ENCODE results near the gene TYMS. TPM values are rescaled to one million over a fixed set of nuclear protein-coding genes. Genes with fewer than 3 reads are reported as not detected.

TYMS gene
- total RNA-seq, 1 experiment from 2014 or later = 140 TPM

DNA sequence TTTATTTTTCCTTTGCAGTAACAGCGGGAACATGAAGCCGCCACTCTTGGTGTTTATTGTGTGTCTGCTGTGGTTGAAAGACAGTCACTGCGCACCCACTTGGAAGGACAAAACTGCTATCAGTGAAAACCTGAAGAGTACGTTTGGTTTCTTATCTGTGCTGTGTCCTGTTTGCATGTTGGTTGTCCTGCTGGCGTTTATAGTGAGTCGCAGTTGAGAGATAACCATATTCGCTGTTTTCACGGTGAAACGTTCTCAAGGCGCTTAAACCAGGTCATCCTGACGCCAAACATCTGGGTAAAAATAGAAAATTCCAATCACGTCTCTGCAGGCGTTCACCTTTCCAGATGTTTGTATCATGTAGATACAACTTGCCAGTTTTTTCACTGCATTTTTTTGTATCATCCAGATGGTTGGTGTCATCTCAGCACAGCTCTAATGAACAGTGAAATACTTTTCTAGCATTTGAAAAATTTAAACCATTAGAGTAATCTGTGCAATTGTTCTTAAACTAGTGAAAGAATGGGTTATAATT is 39.4 kb upstream of the TYMS start:
- Histone ChIP-seq H3K18ac (ENCODE audit: insufficient read length, low read depth, low read length) (no peak overlapping the region), H3K4me2 (ENCODE audit: insufficient read depth, insufficient read length, low read length) (no peak overlapping the region), H2BK5ac (ENCODE audit: insufficient read length, low read length) (no peak overlapping the region), H3K27ac (ENCODE audit: insufficient read length, low read depth, low read length) (no peak overlapping the region), H4K20me1 (ENCODE audit: control insufficient read depth, insufficient read depth, insufficient read length) (no peaks in the 10 kb centered on the region), H2AK5ac (ENCODE audit: insufficient read length, low read length) (no peak overlapping the region), H3K9me3 (ENCODE audit: control insufficient read depth, low read depth, low read length) (no peaks in the 10 kb centered on the region), H2BK12ac (ENCODE audit: insufficient read length, low read depth, low read length) (no peak overlapping the region), H3K14ac (ENCODE audit: insufficient read depth, low read length) (no peak overlapping the region), H3K23ac (ENCODE audit: insufficient read length, low read depth, low read length) (no peak overlapping the region), H3K23me2 (ENCODE audit: insufficient read length, low read depth, low read length, poor library complexity, severe bottlenecking) (no peaks in the 10 kb centered on the region), H3K4ac (ENCODE audit: low read depth, low read length) (no peak overlapping the region), H4K8ac (replicated peaks; ENCODE audit: insufficient read length, low read depth, low read length) (no peak overlapping the region), H2AFZ (ENCODE audit: low read length) (no peak overlapping the region), H3K79me2 (ENCODE audit: insufficient read depth, low read length) (no peaks in the 10 kb centered on the region), H3K9ac (ENCODE audit: extremely low read depth, insufficient read length, low read length) (no peak overlapping the region), H3K56ac (ENCODE audit: insufficient read length, low read depth, low read length) (no peak overlapping the region), H2BK120ac (ENCODE audit: low read depth, low read length, poor library complexity, severe bottlenecking) (no peak overlapping the region), H3K27me3 (ENCODE audit: insufficient read depth, low read length) (no peaks in the 10 kb centered on the region), H3K4me1 (ENCODE audit: insufficient read depth, low read length) (no peaks in the 10 kb centered on the region), H3T11ph (ENCODE audit: low read length) (no peak overlapping the region), H3K79me1 (ENCODE audit: insufficient read depth, low read depth, low read length, poor library complexity, severe bottlenecking) (no peaks in the 10 kb centered on the region), H4K5ac (ENCODE audit: insufficient read length, low read depth, low read length) (no peak overlapping the region), H4K91ac (ENCODE audit: insufficient read length, low read depth, low read length) (no peak overlapping the region), H2BK20ac (ENCODE audit: low read depth, low read length, poor library complexity, severe bottlenecking) (no peak overlapping the region), H2BK15ac (ENCODE audit: low read depth, low read length) (no peak overlapping the region)
- DNase-seq = no peak
- Mint-ChIP-seq H3K27ac (no peak overlapping the region), H3K27me3 (ENCODE audit: low read depth) (peaks cover 3% of the 10 kb centered on the region), H3K4me1 (no peaks in the 10 kb centered on the region), H3K4me3 (no peak overlapping the region), H3K36me3 (ENCODE audit: insufficient read depth in 1 of 3, low read depth in 3 of 3) (no peaks in the 10 kb centered on the region), H3K9me3 (no peaks in the 10 kb centered on the region)
- TF ChIP-seq, protein P1, sequence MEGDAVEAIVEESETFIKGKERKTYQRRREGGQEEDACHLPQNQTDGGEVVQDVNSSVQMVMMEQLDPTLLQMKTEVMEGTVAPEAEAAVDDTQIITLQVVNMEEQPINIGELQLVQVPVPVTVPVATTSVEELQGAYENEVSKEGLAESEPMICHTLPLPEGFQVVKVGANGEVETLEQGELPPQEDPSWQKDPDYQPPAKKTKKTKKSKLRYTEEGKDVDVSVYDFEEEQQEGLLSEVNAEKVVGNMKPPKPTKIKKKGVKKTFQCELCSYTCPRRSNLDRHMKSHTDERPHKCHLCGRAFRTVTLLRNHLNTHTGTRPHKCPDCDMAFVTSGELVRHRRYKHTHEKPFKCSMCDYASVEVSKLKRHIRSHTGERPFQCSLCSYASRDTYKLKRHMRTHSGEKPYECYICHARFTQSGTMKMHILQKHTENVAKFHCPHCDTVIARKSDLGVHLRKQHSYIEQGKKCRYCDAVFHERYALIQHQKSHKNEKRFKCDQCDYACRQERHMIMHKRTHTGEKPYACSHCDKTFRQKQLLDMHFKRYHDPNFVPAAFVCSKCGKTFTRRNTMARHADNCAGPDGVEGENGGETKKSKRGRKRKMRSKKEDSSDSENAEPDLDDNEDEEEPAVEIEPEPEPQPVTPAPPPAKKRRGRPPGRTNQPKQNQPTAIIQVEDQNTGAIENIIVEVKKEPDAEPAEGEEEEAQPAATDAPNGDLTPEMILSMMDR (conservative IDR thresholded peaks at IDR 0.05) = no peak
- no CpG with 5 or more reads among the region's 13 CpGs for WGBS (ENCODE audit: extremely low coverage, insufficient read length, low lambda C conversion rate)
